IPS-18a (cell line): ENCODE data around the gene SMARCD3.
A peak's percentile ranks its signal among the peaks of the same experiment; 100 is the strongest.

Experiments
- H3K27ac ChIP-seq: one replicate; pipeline ENCODE4 v1.5.1; 2013; ENCODE audit warnings: low read length
- H3K27me3 ChIP-seq: one replicate; pipeline ENCODE4 v1.6.1; 2013; ENCODE audit warnings: mild to moderate bottlenecking, low read length; ENCODE audit not compliant: control insufficient read depth, insufficient read depth
- H3K36me3 ChIP-seq: one replicate; pipeline ENCODE4 v1.6.1; 2013; ENCODE audit warnings: low read depth, low read length; ENCODE audit not compliant: control insufficient read depth
- H3K4me1 ChIP-seq: one replicate; pipeline ENCODE4 v1.6.1; 2013; ENCODE audit warnings: low read depth, low read length; ENCODE audit not compliant: control insufficient read depth
- H3K4me3 ChIP-seq: one replicate; pipeline ENCODE4 v1.5.1; 2013; ENCODE audit warnings: low read length
- H3K9ac ChIP-seq: one replicate; pipeline ENCODE4 v1.6.1; 2013; ENCODE audit warnings: mild to moderate bottlenecking, low read length, moderate library complexity
- H3K9me3 ChIP-seq: one replicate; pipeline ENCODE4 v1.6.1; 2013; ENCODE audit warnings: low read depth, low read length; ENCODE audit not compliant: control insufficient read depth

Gene SMARCD3

DNA sequence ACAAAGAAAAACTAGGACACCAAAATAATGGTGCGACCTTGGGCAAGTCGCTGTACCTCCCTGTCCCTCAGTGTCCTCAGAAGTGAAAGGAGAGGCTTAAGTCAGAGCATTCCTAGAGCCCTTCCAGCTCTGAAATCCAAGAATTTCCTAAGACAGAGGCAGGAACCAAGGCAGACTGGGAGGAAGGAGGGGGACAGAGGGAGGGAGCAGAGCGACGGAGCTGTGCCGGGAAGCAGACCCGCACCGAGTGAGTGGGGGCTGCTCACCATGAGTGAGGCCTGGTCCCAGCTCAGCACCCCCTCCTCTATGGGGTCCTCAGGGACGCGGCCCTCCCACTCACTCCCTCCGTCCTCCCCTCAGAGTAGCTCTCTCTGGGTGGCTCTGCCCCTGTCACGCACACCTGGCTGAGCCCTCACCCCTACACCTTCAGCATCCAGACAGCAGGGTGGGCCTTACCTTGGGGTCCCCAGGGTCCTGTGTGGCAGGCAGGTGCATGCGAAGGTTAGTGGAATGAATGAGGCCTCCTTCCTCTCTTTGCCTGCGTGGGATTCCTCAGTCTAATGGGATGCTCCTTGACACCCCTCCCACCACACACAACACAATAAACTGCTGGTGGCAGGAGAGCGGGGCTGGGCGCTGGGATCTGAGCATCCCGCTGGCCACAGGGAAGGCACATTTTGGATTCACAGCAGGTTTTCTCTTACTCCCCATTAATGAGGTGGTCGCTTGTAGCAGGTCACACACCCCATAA is 4.6 kb upstream of the SMARCD3 start:
- Histone ChIP-seq H3K36me3 (no peaks in the 10 kb centered on the region), H3K4me1 (peaks cover 25% of the 10 kb centered on the region), H3K27me3 (peaks cover 46% of the 10 kb centered on the region), H3K27ac (no peak overlapping the region), H3K4me3 (peak overlapping the region; percentile 61), H3K9me3 (no peaks in the 10 kb centered on the region), H3K9ac (no peak overlapping the region)

GRCh38 chr7:151252561-151252835 is 4.0 kb upstream of the SMARCD3 start:
- no peaks in the 10 kb centered on the region for H3K9me3 ChIP-seq
- no peak overlapping the region for H3K27ac ChIP-seq
- H3K36me3 ChIP-seq = no peaks in the 10 kb centered on the region
- H3K4me3 ChIP-seq = peak overlapping the region; percentile 61
- H3K4me1 ChIP-seq = peaks cover 25% of the 10 kb centered on the region
- peaks cover 52% of the 10 kb centered on the region for H3K27me3 ChIP-seq
- peak overlapping the region; percentile 68 for H3K9ac ChIP-seq

DNA sequence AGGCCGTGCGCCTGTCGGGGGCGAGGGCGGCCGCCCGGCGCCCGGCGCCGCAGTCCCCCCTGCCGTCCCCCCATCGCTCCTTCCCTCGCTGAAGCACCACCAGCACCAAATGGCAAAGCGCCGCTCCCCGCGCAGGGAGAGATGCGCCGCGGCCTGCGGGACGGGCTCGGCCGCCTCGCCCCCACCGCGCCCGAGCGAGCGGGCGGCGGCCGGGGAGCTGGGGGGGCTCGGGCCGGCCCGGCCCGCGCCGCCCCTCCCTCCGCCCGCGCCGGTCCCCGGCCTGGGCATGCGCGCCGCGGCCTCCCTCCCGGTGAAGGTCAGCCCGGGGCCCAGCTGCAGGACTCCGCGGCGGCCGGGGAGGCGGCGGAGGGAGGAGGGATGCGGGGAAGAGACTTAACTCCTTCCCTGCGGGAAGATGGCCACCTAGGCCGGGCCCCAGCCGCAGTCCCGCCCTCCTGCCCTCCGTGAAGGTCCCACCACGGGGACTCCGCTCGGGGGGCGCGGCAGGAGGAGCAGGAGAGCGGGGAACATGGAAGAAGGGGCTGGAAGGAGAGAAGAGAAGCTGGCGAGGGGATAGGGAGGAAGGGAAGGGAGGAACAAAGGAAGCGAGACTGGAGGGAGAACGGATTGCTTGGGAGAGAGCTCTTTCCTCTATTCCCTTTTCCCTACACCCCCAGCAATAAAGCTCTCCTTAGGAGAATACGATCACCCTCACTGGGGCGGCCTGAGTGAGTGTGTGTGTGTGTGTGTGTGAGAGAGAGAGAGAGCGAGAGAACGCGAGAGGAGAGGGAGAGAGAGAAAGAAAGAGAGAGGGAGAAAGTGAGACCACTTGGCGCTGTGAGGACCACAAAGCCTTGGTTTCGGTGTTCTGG is 3.4 kb upstream of the SMARCD3 start:
- H3K36me3 ChIP-seq = no peaks in the 10 kb centered on the region
- peak overlapping the region; percentile 68 for H3K9ac ChIP-seq
- peak overlapping the region; percentile 61 for H3K4me3 ChIP-seq
- H3K9me3 ChIP-seq = no peaks in the 10 kb centered on the region
- H3K4me1 ChIP-seq = peaks cover 25% of the 10 kb centered on the region
- peaks cover 58% of the 10 kb centered on the region for H3K27me3 ChIP-seq
- no peak overlapping the region for H3K27ac ChIP-seq

GRCh38 chr7:151251328-151251688 is 2.8 kb upstream of the SMARCD3 start:
- H3K4me3 ChIP-seq = peak overlapping the region; percentile 53
- H3K4me1 ChIP-seq = peaks cover 25% of the 10 kb centered on the region
- H3K36me3 ChIP-seq = no peaks in the 10 kb centered on the region
- H3K9ac ChIP-seq = peak overlapping the region; percentile 40
- H3K27me3 ChIP-seq = peaks cover 64% of the 10 kb centered on the region
- H3K9me3 ChIP-seq = no peaks in the 10 kb centered on the region
- no peak overlapping the region for H3K27ac ChIP-seq

DNA sequence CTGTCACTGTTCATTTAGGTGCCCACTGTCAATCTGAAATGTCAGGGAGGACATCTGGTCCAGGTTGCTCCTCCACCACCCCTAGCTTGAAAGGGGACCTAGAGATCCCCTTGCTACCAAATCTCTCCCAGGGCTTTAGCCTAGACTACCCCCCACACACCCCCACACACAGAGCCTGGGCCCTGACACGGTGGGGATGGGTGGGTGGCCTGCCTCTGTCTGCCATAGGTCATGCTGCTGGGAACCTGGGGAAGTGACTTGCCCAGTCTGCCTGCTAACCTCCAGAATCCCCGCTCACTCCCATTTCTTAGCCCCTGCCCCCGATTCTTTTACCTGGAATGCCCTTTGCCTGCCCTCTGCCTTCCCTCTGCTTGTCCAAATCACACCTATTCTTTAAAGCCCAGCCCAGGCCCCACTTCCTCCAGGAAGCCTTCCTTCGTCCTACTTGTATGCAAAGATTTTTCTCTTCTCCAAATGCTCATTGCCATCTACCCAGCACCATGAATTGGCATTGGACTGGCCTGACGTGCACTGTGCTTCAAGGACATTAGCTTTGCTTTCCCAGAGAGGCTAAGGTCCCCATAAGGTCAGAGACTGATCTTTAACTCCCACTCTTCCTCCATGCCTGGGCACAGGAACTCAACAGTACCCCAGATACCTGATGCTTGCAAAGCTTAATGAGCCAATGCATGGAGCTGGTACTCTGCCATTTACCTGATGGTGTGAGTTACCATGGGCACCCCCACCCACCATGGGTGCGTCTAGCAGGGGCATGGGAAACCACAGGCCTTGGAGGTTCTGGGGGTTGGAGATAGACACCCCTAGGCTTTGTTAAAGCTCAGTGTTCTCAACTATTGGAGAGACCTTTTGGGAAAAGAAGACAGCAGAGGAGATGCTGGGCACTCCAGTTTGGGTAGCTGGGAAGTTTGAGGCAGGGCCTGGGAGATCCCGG is 2.0 kb upstream of the SMARCD3 start:
- H3K4me3 ChIP-seq = peak overlapping the region; percentile 53
- no peaks in the 10 kb centered on the region for H3K36me3 ChIP-seq
- peaks cover 25% of the 10 kb centered on the region for H3K4me1 ChIP-seq
- no peak overlapping the region for H3K27ac ChIP-seq
- H3K27me3 ChIP-seq = peaks cover 73% of the 10 kb centered on the region
- H3K9ac ChIP-seq = no peak overlapping the region
- no peaks in the 10 kb centered on the region for H3K9me3 ChIP-seq

DNA sequence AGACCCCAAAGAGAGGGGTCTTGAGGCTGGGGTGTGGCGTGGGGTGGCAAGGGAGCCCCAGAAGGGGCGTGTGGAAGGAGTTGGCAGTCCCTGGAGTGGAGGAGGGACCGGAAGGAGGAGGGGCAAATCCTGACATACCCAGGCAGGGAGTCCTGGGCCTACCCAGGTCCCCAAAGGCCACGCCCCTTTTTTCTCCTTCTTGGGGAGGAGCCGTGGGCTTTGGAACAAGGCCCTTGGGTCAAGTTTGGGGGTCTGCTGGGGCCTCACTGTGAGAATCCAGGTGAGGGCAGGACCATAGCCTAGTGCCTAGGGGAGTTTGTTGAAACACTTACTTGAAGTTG is 1.2 kb upstream of the SMARCD3 start:
- Histone ChIP-seq H3K4me3 (peak overlapping the region; percentile 49), H3K27ac (no peak overlapping the region), H3K36me3 (no peaks in the 10 kb centered on the region), H3K4me1 (peaks cover 30% of the 10 kb centered on the region), H3K9ac (no peak overlapping the region), H3K27me3 (peaks cover 78% of the 10 kb centered on the region), H3K9me3 (no peaks in the 10 kb centered on the region)

GRCh38 chr7:151249034-151249731 is 689 bp upstream of the SMARCD3 start:
- Histone ChIP-seq H3K36me3 (no peaks in the 10 kb centered on the region), H3K27ac (no peak overlapping the region), H3K27me3 (peaks cover 78% of the 10 kb centered on the region), H3K4me1 (peaks cover 34% of the 10 kb centered on the region), H3K9me3 (no peaks in the 10 kb centered on the region), H3K9ac (no peak overlapping the region), H3K4me3 (peak overlapping the region; percentile 49)

GRCh38 chr7:151247611-151248345 is 716 bp downstream of the SMARCD3 start:
- no peaks in the 10 kb centered on the region for H3K9me3 ChIP-seq
- peaks cover 36% of the 10 kb centered on the region for H3K4me1 ChIP-seq
- H3K4me3 ChIP-seq = peak overlapping the region; percentile 57
- H3K27me3 ChIP-seq = peaks cover 77% of the 10 kb centered on the region
- no peaks in the 10 kb centered on the region for H3K36me3 ChIP-seq
- no peak overlapping the region for H3K27ac ChIP-seq
- no peak overlapping the region for H3K9ac ChIP-seq

DNA sequence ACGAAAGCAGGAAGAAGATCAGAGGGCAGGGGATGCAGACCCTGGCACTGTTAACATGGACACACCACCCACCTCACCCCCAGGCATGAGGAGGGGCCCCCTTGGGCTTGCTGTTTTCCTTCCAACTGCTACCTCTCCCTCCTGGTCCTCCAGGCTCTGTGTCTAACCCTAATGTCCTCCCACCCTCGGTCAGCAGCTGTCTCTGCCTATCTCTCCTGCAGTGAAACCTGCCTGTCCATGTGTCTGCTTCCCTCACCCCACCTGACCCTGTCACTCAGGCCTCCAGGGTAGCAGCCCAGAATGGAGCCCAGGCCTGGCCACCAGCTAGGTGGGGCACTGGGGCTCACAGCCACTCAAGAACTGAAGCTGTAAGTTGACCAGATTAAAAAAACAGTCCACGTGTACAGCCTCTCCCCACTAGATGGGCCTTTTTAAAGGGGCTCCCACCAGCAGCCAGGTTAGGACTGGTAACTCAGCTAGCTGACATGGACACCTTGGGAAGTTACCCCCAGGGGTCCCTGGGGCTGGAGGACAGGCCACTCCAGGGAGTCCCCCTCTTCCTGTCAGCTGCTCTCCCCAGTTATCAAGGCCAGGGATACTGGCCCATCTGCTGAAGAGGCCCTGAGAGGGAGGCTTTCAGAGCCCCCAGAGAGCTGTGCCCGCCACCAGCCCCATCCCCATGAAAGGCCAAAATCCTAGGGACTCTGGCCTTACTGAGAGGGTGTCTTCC is 1.5 kb downstream of the SMARCD3 start:
- Histone ChIP-seq H3K9ac (no peak overlapping the region), H3K27me3 (peaks cover 77% of the 10 kb centered on the region), H3K36me3 (no peaks in the 10 kb centered on the region), H3K27ac (no peak overlapping the region), H3K4me1 (peaks cover 33% of the 10 kb centered on the region), H3K4me3 (no peak overlapping the region), H3K9me3 (no peaks in the 10 kb centered on the region)

DNA sequence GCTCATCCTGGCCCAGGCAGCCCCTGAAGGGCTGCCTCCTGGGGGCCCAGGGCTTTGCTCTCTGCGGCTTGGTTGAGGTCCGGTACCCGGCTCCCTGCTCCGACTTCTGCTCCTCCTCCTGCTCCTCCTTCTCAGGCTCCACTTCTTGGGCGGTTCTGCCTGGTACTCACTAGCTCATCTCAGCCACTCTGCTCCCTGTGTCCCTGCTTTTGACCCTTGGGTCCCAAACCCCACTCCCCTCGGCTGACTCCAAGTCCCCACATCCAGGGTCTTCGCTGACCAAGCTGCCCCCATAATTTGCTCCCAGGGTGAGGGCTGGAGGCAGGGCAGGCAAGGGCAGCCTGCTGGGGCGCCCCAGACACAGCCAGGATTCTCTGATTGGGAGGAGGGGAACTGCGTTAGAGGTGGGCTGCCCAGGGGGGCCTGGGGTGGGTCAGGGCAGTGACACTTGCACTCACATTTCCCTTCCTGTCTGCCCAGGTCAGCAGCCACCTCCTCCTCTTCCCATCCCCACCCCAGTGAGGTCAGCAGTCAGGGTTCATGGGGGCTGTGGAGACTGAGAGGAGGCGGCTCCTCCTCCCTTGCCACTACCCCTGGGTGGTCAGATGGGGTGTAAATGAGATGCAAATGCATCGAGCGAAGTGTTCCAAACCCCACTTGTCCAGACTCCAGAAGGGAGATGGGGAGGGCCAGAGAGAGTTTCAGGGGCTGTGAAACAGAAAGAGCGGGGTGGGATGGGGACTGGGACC is 2.2 kb downstream of the SMARCD3 start:
- Histone ChIP-seq H3K9ac (no peak overlapping the region), H3K36me3 (no peaks in the 10 kb centered on the region), H3K9me3 (no peaks in the 10 kb centered on the region), H3K4me1 (peaks cover 33% of the 10 kb centered on the region), H3K27ac (no peak overlapping the region), H3K4me3 (no peak overlapping the region), H3K27me3 (peaks cover 75% of the 10 kb centered on the region)
